Astrocyte (in vitro differentiated cells and primary cell): ENCODE measurements around the gene CTNNB1.

Source experiments
- EZH2 ChIP-seq: IDR thresholded peaks from 2 replicates; pipeline ENCODE4 v1.6.1; 2012; ENCODE audit warnings: mild to moderate bottlenecking, low read length, inconsistent platforms; ENCODE audit not compliant: insufficient read depth
- TF ChIP-seq, protein P1 (sequence below): IDR thresholded peaks from 2 replicates; pipeline ENCODE4 v1.5.1; 2011; ENCODE audit warnings: low read depth, mild to moderate bottlenecking, inconsistent platforms, low read length, moderate library complexity; ENCODE audit not compliant: insufficient read depth

DNA sequence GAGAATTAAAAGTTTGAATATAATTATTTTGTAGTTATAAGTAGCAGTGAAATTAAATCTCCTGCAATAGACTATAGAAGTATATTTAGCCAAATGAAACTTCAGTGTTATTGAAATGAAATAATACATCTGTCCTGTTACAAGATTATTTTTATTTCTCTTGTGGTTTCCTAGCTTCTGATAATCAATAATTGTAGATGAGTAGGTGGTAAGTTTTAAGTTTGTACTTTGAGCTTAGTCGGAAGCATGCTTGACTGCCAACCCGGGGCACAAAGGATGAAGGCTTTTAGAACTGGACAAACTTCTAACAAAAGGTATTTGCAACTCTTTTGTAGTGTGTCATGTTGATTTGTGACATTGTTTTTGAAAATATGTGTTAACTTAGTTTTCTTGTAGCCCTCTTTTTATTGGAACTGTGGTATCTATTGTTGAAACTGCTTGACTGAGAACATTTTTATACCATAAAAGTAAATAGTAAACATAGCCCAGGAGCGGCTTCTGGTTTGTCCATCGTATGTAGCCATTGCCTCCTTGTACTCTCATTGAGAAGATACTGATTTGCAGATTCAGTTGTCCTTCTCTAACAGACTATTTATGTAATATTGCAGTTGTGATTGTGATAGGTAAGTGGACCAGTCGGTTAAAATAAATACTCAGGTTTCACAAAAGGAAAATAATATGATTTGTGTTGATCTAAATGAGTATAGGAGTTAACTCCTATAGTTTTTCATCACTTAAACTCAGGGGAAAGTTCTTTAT is 2.9 kb downstream of the CTNNB1 start:
- TF ChIP-seq, protein P1, sequence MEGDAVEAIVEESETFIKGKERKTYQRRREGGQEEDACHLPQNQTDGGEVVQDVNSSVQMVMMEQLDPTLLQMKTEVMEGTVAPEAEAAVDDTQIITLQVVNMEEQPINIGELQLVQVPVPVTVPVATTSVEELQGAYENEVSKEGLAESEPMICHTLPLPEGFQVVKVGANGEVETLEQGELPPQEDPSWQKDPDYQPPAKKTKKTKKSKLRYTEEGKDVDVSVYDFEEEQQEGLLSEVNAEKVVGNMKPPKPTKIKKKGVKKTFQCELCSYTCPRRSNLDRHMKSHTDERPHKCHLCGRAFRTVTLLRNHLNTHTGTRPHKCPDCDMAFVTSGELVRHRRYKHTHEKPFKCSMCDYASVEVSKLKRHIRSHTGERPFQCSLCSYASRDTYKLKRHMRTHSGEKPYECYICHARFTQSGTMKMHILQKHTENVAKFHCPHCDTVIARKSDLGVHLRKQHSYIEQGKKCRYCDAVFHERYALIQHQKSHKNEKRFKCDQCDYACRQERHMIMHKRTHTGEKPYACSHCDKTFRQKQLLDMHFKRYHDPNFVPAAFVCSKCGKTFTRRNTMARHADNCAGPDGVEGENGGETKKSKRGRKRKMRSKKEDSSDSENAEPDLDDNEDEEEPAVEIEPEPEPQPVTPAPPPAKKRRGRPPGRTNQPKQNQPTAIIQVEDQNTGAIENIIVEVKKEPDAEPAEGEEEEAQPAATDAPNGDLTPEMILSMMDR = no peak
- no peak for TF ChIP-seq EZH2
